ENCODE data around the gene ADAMTS16. TPM values are rescaled to one million over a fixed set of nuclear protein-coding genes. Genes with fewer than 3 reads are reported as not detected.

ADAMTS16 gene
- total and polyA plus RNA-seq, 2 experiments from 2014 or later, result 2.8 to 15.4 TPM

GRCh38 chr5:5367739-5368138 lies 227.6 kb downstream of the ADAMTS16 start:
- no peak overlapping the region for H3K27ac ChIP-seq (ENCODE audit: low read depth)
- H3K4me1 ChIP-seq (ENCODE audit: insufficient read depth), result no peaks in the 10 kb centered on the region; the same call in 1 of the 2 replicates
- H3K36me3 Mint-ChIP-seq (ENCODE audit: low read depth), result no peaks in the 10 kb centered on the region
- DNase-seq (ENCODE audit: low spot score), result no peak
- no peak for ATAC-seq
- no peak overlapping the region for H2AFZ ChIP-seq
- peaks cover 28% of the 10 kb centered on the region for H3K4me1 Mint-ChIP-seq
- no peak overlapping the region for H3K4me3 Mint-ChIP-seq
- no peaks in the 10 kb centered on the region for H3F3A ChIP-seq (replicated peaks; ENCODE audit: low read depth)
- no peak overlapping the region for H3K4me2 ChIP-seq
- no peaks in the 10 kb centered on the region for H3K36me3 ChIP-seq (ENCODE audit: insufficient read depth)
- H3K9me3 Mint-ChIP-seq, result no peaks in the 10 kb centered on the region; the same call in 2 of the 3 replicates
- H3K27me3 ChIP-seq (ENCODE audit: insufficient read depth), result no peaks in the 10 kb centered on the region
- no peak overlapping the region for H3K4me3 ChIP-seq
- H3K9me2 ChIP-seq (ENCODE audit: insufficient read depth), result peaks cover 19% of the 10 kb centered on the region; the same call in 1 of the 2 replicates
- H4K20me1 ChIP-seq (replicated peaks; ENCODE audit: insufficient read depth), result no peaks in the 10 kb centered on the region
- no peak overlapping the region for H3K27ac Mint-ChIP-seq
- H3K79me2 ChIP-seq (replicated peaks; ENCODE audit: insufficient read depth), result no peaks in the 10 kb centered on the region
- H3K27me3 Mint-ChIP-seq (ENCODE audit: insufficient read depth, low read depth, poor library complexity), result peaks cover 12% of the 10 kb centered on the region
- TF ChIP-seq EZH2phosphoT487 (IDR thresholded peaks at IDR 0.05; ENCODE audit: unreplicated experiment), result no peak

GRCh38 chr5:5369051-5369605 lies 229.0 kb downstream of the ADAMTS16 start:
- H3K4me1 Mint-ChIP-seq, result peaks cover 27% of the 10 kb centered on the region
- Histone ChIP-seq H3K9me2 (ENCODE audit: insufficient read depth) (peaks cover 25% of the 10 kb centered on the region; the same call in 1 of the 2 replicates), H2AFZ (no peak overlapping the region), H3K4me1 (ENCODE audit: insufficient read depth) (no peaks in the 10 kb centered on the region; the same call in 1 of the 2 replicates), H3K4me2 (no peak overlapping the region), H4K20me1 (replicated peaks; ENCODE audit: insufficient read depth) (no peaks in the 10 kb centered on the region), H3K4me3 (no peak overlapping the region), H3K27ac (ENCODE audit: low read depth) (no peak overlapping the region), H3K79me2 (replicated peaks; ENCODE audit: insufficient read depth) (no peaks in the 10 kb centered on the region), H3K27me3 (ENCODE audit: insufficient read depth) (no peaks in the 10 kb centered on the region), H3K36me3 (ENCODE audit: insufficient read depth) (no peaks in the 10 kb centered on the region), H3F3A (replicated peaks; ENCODE audit: low read depth) (no peaks in the 10 kb centered on the region)
- DNase-seq (ENCODE audit: low spot score), result no peak
- TF ChIP-seq ZNF462 (CRISPR knock-in tag; IDR thresholded peaks at IDR 0.05) (no peak), ZNF114 (CRISPR knock-in tag; IDR thresholded peaks at IDR 0.05) (no peak), REST (IDR thresholded peaks at IDR 0.05; ENCODE audit: unreplicated experiment) (no peak), CTCF (conservative IDR thresholded peaks at IDR 0.05; ENCODE audit: low read depth in 2 of 2) (no peak)
- H3K9me3 Mint-ChIP-seq, result no peaks in the 10 kb centered on the region; the same call in 2 of the 3 replicates
- H3K36me3 Mint-ChIP-seq (ENCODE audit: low read depth), result no peaks in the 10 kb centered on the region
- H3K27me3 Mint-ChIP-seq (ENCODE audit: insufficient read depth, low read depth, poor library complexity), result peaks cover 14% of the 10 kb centered on the region
- no peak overlapping the region for H3K4me3 Mint-ChIP-seq
- ATAC-seq, result no peak
- no peak overlapping the region for H3K27ac Mint-ChIP-seq
